GM21723 (cell line): ENCODE measurements around the gene CCR2.
"Not testable (repeated sequence)": the region's sequence is repeated elsewhere in the genome, so short reads cannot be mapped to it uniquely, and the experiment has no call there.

Experiments
- ATAC-seq: cut with Tn5 transposase; IDR thresholded peaks from one replicate; pipeline ENCODE4 v1.9.1; 2021; ENCODE audit warnings: mild to moderate bottlenecking, moderate library complexity; ENCODE audit not compliant: unreplicated experiment

CCR2 gene

GRCh38 chr3:46400846-46401245, 46.9 kb downstream of the CCR2 start:
- ATAC-seq, result no peak

- no peak for ATAC-seq
Observed at GRCh38 chr3:46401579-46401978, 47.7 kb downstream of the CCR2 start.

- not testable (repeated sequence) for ATAC-seq
Observed at GRCh38 chr3:46402902-46403301, 49.0 kb downstream of the CCR2 start.

- no peak for ATAC-seq
Observed at GRCh38 chr3:46405301-46406019, 51.5 kb downstream of the CCR2 start.

- ATAC-seq, result no peak
Observed at GRCh38 chr3:46406443-46406787, 52.5 kb downstream of the CCR2 start.

- no peak for ATAC-seq
Observed at GRCh38 chr3:46406788-46407611, 53.1 kb downstream of the CCR2 start, which contains the start of the genes CCR5AS and CCRL2. Gene CCR5AS (minus strand): TSS chr3:46407066. Gene CCRL2 (plus strand): TSS chr3:46407259. CDS start chr3:46408080, 821 bp downstream.

GRCh38 chr3:46407970-46408369, 54.1 kb downstream of the CCR2 start:
- ATAC-seq, result no peak

- no peak for ATAC-seq
Observed at GRCh38 chr3:46408853-46409252, 54.9 kb downstream of the CCR2 start.

- no peak for ATAC-seq
Observed at GRCh38 chr3:46409739-46410489, 56.0 kb downstream of the CCR2 start.
